ENCODE measurements around the gene ENAH.

DNA sequence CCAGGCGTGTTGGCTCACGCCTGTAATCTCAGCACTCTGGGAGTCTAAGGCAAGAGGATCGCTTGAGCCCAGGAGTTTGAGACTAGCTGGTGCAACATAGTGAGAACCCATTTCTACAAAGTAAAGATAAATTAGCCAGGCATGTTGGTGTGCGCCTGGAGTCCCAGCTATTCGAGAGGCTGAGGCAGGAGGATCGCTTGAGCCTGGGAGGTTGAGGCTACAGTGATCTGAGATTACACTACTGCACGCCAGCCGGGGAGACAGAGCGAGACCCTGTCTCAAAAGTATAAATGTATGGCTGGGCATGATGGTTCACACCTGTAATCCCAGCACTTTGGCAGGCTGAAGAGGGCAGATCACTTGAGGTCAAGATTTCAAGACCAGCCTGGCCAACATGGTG, 173.6 kb downstream of the ENAH start:
- no peak for TF ChIP-seq CEBPB (IDR thresholded peaks at IDR 0.05)
- TF ChIP-seq TAF1 (IDR thresholded peaks at IDR 0.05; ENCODE audit: low read depth) = no peak
- no peak for TF ChIP-seq NFIC (IDR thresholded peaks at IDR 0.05)
- TF ChIP-seq, protein P1, sequence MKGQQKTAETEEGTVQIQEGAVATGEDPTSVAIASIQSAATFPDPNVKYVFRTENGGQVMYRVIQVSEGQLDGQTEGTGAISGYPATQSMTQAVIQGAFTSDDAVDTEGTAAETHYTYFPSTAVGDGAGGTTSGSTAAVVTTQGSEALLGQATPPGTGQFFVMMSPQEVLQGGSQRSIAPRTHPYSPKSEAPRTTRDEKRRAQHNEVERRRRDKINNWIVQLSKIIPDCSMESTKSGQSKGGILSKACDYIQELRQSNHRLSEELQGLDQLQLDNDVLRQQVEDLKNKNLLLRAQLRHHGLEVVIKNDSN (IDR thresholded peaks at IDR 0.05) = no peak
- no peak for TF ChIP-seq EGR1 (IDR thresholded peaks at IDR 0.05)
- no peak for TF ChIP-seq RAD21 (IDR thresholded peaks at IDR 0.05; ENCODE audit: low read depth)
- no peak for TF ChIP-seq EP300 (IDR thresholded peaks at IDR 0.05; ENCODE audit: borderline replicate concordance)
- no peak for TF ChIP-seq TCF12 (IDR thresholded peaks at IDR 0.05; ENCODE audit: low read depth)
- TF ChIP-seq, protein P2, sequence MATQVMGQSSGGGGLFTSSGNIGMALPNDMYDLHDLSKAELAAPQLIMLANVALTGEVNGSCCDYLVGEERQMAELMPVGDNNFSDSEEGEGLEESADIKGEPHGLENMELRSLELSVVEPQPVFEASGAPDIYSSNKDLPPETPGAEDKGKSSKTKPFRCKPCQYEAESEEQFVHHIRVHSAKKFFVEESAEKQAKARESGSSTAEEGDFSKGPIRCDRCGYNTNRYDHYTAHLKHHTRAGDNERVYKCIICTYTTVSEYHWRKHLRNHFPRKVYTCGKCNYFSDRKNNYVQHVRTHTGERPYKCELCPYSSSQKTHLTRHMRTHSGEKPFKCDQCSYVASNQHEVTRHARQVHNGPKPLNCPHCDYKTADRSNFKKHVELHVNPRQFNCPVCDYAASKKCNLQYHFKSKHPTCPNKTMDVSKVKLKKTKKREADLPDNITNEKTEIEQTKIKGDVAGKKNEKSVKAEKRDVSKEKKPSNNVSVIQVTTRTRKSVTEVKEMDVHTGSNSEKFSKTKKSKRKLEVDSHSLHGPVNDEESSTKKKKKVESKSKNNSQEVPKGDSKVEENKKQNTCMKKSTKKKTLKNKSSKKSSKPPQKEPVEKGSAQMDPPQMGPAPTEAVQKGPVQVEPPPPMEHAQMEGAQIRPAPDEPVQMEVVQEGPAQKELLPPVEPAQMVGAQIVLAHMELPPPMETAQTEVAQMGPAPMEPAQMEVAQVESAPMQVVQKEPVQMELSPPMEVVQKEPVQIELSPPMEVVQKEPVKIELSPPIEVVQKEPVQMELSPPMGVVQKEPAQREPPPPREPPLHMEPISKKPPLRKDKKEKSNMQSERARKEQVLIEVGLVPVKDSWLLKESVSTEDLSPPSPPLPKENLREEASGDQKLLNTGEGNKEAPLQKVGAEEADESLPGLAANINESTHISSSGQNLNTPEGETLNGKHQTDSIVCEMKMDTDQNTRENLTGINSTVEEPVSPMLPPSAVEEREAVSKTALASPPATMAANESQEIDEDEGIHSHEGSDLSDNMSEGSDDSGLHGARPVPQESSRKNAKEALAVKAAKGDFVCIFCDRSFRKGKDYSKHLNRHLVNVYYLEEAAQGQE (IDR thresholded peaks at IDR 0.05; ENCODE audit: low read depth) = no peak
- TF ChIP-seq CREB1 (IDR thresholded peaks at IDR 0.05; ENCODE audit: low read depth) = no peak
- TF ChIP-seq FOXM1 (IDR thresholded peaks at IDR 0.05; ENCODE audit: borderline replicate concordance, low read depth) = no peak

Data from Ishikawa (cell line).